HG03066 (cell line): ENCODE results near the gene BOLA3.
"Not testable (repeated sequence)": the region's sequence is repeated elsewhere in the genome, so short reads cannot be mapped to it uniquely, and the experiment has no call there.

ENCODE experiments used
- ATAC-seq: cut with Tn5 transposase; IDR thresholded peaks from one replicate; pipeline ENCODE4 v1.9.1; 2021; ENCODE audit warnings: low read depth; ENCODE audit not compliant: unreplicated experiment

The BOLA3 gene

GRCh38 chr2:74105413-74105812 lies 42.3 kb downstream of the BOLA3 start:
- ATAC-seq: no peak

- no peak for ATAC-seq
These were observed 42.9 kb downstream of the BOLA3 start for GRCh38 chr2:74104839-74105238.

GRCh38 chr2:74103763-74104162 lies 43.9 kb downstream of the BOLA3 start:
- no peak for ATAC-seq

- ATAC-seq: no peak
These were observed 45.2 kb downstream of the BOLA3 start for GRCh38 chr2:74102516-74102915.

- ATAC-seq: no peak
These were observed 46.0 kb downstream of the BOLA3 start for GRCh38 chr2:74101574-74102300.

- no peak for ATAC-seq
These were observed 47.2 kb downstream of the BOLA3 start for GRCh38 chr2:74100254-74101216.

GRCh38 chr2:74099835-74100234 lies 47.9 kb downstream of the BOLA3 start:
- no peak for ATAC-seq

- no peak for ATAC-seq
These were observed 48.4 kb downstream of the BOLA3 start for GRCh38 chr2:74099271-74099670.

- no peak for ATAC-seq
These were observed 50.1 kb downstream of the BOLA3 start for GRCh38 chr2:74097574-74097973.

- no peak for ATAC-seq
These were observed 51.7 kb downstream of the BOLA3 start for GRCh38 chr2:74096052-74096451.

- no peak for ATAC-seq
These were observed 52.1 kb downstream of the BOLA3 start for GRCh38 chr2:74095632-74096031.

- ATAC-seq: no peak
These were observed 53.4 kb downstream of the BOLA3 start for GRCh38 chr2:74094291-74094690.

- ATAC-seq: no peak
These were observed 53.9 kb downstream of the BOLA3 start for GRCh38 chr2:74093840-74094239.

- no peak for ATAC-seq
These were observed 54.3 kb downstream of the BOLA3 start for GRCh38 chr2:74093426-74093825.

GRCh38 chr2:74092275-74092674 lies 55.4 kb downstream of the BOLA3 start:
- ATAC-seq: no peak

- ATAC-seq: no peak
These were observed 56.3 kb downstream of the BOLA3 start for GRCh38 chr2:74091391-74091790.

GRCh38 chr2:74089816-74090745 lies 57.6 kb downstream of the BOLA3 start:
- no peak for ATAC-seq

- not testable (repeated sequence) for ATAC-seq
These were observed 59.0 kb downstream of the BOLA3 start for GRCh38 chr2:74088676-74089075.

GRCh38 chr2:74087696-74088095 lies 60.0 kb downstream of the BOLA3 start:
- ATAC-seq: no peak

GRCh38 chr2:74086021-74086420 lies 61.7 kb downstream of the BOLA3 start:
- ATAC-seq: no peak
